HEK293 (cell line): ENCODE results near the gene NFKBIE.

Source experiments
- GLIS1 ChIP-seq: fragments of 450-650 bp; formaldehyde crosslinking; IDR thresholded peaks from 2 replicates; pipeline ENCODE4 v1.5.1; 2016; ENCODE audit warnings: missing biosample characterization, missing genetic modification characterization
- GLIS2 ChIP-seq: fragments of 450-650 bp; formaldehyde crosslinking; IDR thresholded peaks from 2 replicates; pipeline ENCODE4 v1.5.1; 2016; ENCODE audit warnings: missing biosample characterization, missing genetic modification characterization
- MYNN ChIP-seq: fragments of 450-650 bp; formaldehyde crosslinking; IDR thresholded peaks from 2 replicates; pipeline ENCODE4 v1.5.1; 2016; ENCODE audit warnings: missing biosample characterization, missing genetic modification characterization, borderline replicate concordance
- SP2 ChIP-seq: fragments of 450-650 bp; formaldehyde crosslinking; IDR thresholded peaks from 2 replicates; pipeline ENCODE4 v1.5.1; 2016; ENCODE audit warnings: missing biosample characterization, missing genetic modification characterization
- SP3 ChIP-seq: fragments of 450-650 bp; formaldehyde crosslinking; IDR thresholded peaks from 2 replicates; pipeline ENCODE4 v1.5.1; 2016; ENCODE audit warnings: missing biosample characterization, missing genetic modification characterization
- YY1 ChIP-seq: fragments of 450-650 bp; formaldehyde crosslinking; IDR thresholded peaks from 2 replicates; pipeline ENCODE4 v1.5.1; 2018; ENCODE audit warnings: missing biosample characterization, missing genetic modification characterization
- YY2 ChIP-seq: fragments of 450-650 bp; formaldehyde crosslinking; IDR thresholded peaks from 2 replicates; pipeline ENCODE4 v1.5.1; 2016; ENCODE audit warnings: missing biosample characterization, missing genetic modification characterization
- ZBTB48 ChIP-seq: fragments of 450-650 bp; formaldehyde crosslinking; IDR thresholded peaks from 2 replicates; pipeline ENCODE4 v1.5.1; 2016; ENCODE audit warnings: missing biosample characterization, missing genetic modification characterization
- ZEB2 ChIP-seq: fragments of 450-650 bp; formaldehyde crosslinking; IDR thresholded peaks from 2 replicates; pipeline ENCODE4 v1.5.1; 2016; ENCODE audit warnings: missing biosample characterization, missing genetic modification characterization
- ZFHX2 ChIP-seq: fragments of 450-650 bp; formaldehyde crosslinking; conservative IDR thresholded peaks from 2 replicates; pipeline ENCODE4 v1.5.1; 2016; ENCODE audit warnings: missing biosample characterization, missing genetic modification characterization
- ZNF146 ChIP-seq: fragments of 450-650 bp; formaldehyde crosslinking; IDR thresholded peaks from 2 replicates; pipeline ENCODE4 v1.5.1; 2016; ENCODE audit warnings: missing biosample characterization, missing genetic modification characterization
- ZNF174 ChIP-seq: fragments of 450-650 bp; formaldehyde crosslinking; IDR thresholded peaks from 2 replicates; pipeline ENCODE4 v1.5.0; 2017; ENCODE audit warnings: missing biosample characterization, mild to moderate bottlenecking, missing genetic modification characterization
- ZNF2 ChIP-seq: fragments of 450-650 bp; formaldehyde crosslinking; IDR thresholded peaks from 2 replicates; pipeline ENCODE4 v1.5.1; 2016; ENCODE audit warnings: missing biosample characterization, missing genetic modification characterization
- ZNF239 ChIP-seq: fragments of 450-650 bp; formaldehyde crosslinking; IDR thresholded peaks from 2 replicates; pipeline ENCODE4 v1.5.1; 2016; ENCODE audit warnings: missing biosample characterization, missing genetic modification characterization
- ZNF274 ChIP-seq, 2 experiments: fragments of 200-500 bp in 1 of 2; fragments of 450-650 bp in 1 of 2; sonication (Bioruptor generic) in 1 of 2; formaldehyde crosslinking in 1 of 2; IDR thresholded peaks; 2 replicates each; pipeline versions ENCODE4 v1.5.1 to v1.6.1; 2014 to 2016; ENCODE audit warnings: borderline replicate concordance in 1 of 2, inconsistent platforms in 1 of 2, low read length in 1 of 2, missing biosample characterization in 1 of 2, missing genetic modification characterization in 1 of 2
- ZNF292 ChIP-seq: fragments of 450-650 bp; formaldehyde crosslinking; IDR thresholded peaks from 2 replicates; pipeline ENCODE4 v1.5.1; 2016; ENCODE audit warnings: low read depth, missing biosample characterization, missing genetic modification characterization, borderline replicate concordance
- ZNF404 ChIP-seq: fragments of 450-650 bp; formaldehyde crosslinking; IDR thresholded peaks from 2 replicates; pipeline ENCODE4 v1.5.1; 2017; ENCODE audit warnings: missing biosample characterization, missing genetic modification characterization
- ZNF560 ChIP-seq: fragments of 450-650 bp; formaldehyde crosslinking; IDR thresholded peaks from 2 replicates; pipeline ENCODE4 v1.5.1; 2017; ENCODE audit warnings: missing biosample characterization, missing genetic modification characterization, borderline replicate concordance
- ZNF571 ChIP-seq: fragments of 450-650 bp; formaldehyde crosslinking; IDR thresholded peaks from 2 replicates; pipeline ENCODE4 v1.5.0; 2017; ENCODE audit warnings: missing biosample characterization, missing genetic modification characterization
- ZNF626 ChIP-seq: fragments of 450-650 bp; sonication (Bioruptor Pico); formaldehyde crosslinking; IDR thresholded peaks from 2 replicates; pipeline ENCODE4 v1.5.1; 2018; ENCODE audit warnings: missing biosample characterization, missing genetic modification characterization, inconsistent platforms
- ZNF654 ChIP-seq: fragments of 450-650 bp; formaldehyde crosslinking; IDR thresholded peaks from 2 replicates; pipeline ENCODE4 v1.5.1; 2016; ENCODE audit warnings: low read depth, missing biosample characterization, missing genetic modification characterization
- ZNF670 ChIP-seq: fragments of 450-650 bp; formaldehyde crosslinking; IDR thresholded peaks from 2 replicates; pipeline ENCODE4 v1.5.1; 2016; ENCODE audit warnings: missing biosample characterization, missing genetic modification characterization, low read depth
- ZNF777 ChIP-seq: fragments of 450-650 bp; formaldehyde crosslinking; IDR thresholded peaks from 2 replicates; pipeline ENCODE4 v1.5.1; 2017; ENCODE audit warnings: missing biosample characterization, missing genetic modification characterization, borderline replicate concordance
- ZSCAN16 ChIP-seq: fragments of 450-650 bp; formaldehyde crosslinking; IDR thresholded peaks from 2 replicates; pipeline ENCODE4 v1.5.1; 2016; ENCODE audit warnings: missing biosample characterization, missing genetic modification characterization
- ZSCAN23 ChIP-seq: fragments of 450-650 bp; formaldehyde crosslinking; IDR thresholded peaks from 2 replicates; pipeline ENCODE4 v1.5.1; 2016; ENCODE audit warnings: missing biosample characterization, missing genetic modification characterization
- TF ChIP-seq, protein P1 (sequence below): fragments of 450-650 bp; formaldehyde crosslinking; IDR thresholded peaks from 2 replicates; pipeline ENCODE4 v1.5.1; 2017; ENCODE audit warnings: missing biosample characterization, missing genetic modification characterization
- TF ChIP-seq, protein P2 (sequence below): fragments of 450-650 bp; formaldehyde crosslinking; IDR thresholded peaks from 2 replicates; pipeline ENCODE4 v1.5.1; 2016; ENCODE audit warnings: missing biosample characterization, missing genetic modification characterization
- TF ChIP-seq, protein P3 (sequence below): fragments of 450-650 bp; formaldehyde crosslinking; IDR thresholded peaks from 2 replicates; pipeline ENCODE4 v1.5.1; 2017; ENCODE audit warnings: missing biosample characterization, missing genetic modification characterization
- TF ChIP-seq, protein P4 (sequence below): fragments of 450-650 bp; formaldehyde crosslinking; conservative IDR thresholded peaks from 2 replicates; pipeline ENCODE4 v1.5.1; 2016; ENCODE audit warnings: low read depth, missing biosample characterization, missing genetic modification characterization
- TF ChIP-seq, protein P5 (sequence below): fragments of 450-650 bp; formaldehyde crosslinking; optimal IDR thresholded peaks from 2 replicates; pipeline ENCODE3; 2016; ENCODE audit warnings: missing biosample characterization, mild to moderate bottlenecking, missing genetic modification characterization

The NFKBIE gene

DNA sequence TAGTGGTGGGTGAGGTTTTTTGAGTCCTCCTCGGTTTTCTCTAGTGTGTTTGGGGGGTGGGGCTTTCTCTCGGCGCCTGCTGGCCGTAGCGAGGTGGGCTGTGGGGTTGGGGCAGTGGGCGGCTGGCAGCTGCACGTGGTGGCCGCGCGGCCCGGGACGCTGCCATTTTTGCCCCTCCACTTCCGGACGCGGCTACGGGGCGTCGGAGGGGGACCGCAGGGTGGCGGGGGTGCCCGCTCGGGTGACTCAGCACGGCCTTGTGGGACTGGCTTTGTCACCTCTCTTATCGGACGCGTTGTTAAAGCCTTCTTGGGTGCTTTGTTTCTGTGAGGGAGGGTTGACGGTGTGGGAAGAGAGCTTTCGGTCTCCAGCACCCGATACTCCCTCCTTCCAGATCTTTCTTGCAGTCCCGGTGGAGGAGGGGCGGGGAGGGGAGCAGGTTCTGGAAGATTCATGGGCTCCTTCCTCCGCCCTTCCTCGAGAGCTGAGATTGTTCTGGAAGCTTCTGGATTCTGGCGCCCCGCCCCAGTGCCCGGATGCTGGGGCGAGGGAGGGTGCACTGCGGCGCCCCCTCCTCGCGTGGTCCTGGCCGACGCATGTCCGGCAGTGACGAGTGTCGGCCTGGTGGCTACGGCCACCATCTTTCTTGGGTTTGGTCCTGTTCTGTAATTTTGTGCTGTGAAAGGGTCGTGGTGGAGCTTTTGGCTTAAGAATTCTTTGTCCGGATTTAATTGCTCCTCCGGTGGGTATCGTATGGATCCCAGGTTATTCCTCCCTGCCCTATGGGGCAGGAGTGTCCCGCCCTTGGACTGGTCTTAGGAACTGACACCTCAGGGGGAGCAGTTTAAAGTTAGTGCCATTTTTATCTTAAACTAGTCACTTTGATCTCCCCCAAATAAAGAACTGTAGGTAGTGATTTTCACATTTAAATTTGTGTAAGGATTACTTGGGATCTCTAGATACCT is 17.7 kb downstream of the NFKBIE start (continued):
- peak; percentile 43; the same call in 1 of the 2 replicates for TF ChIP-seq YY1 (tag by site-specific recombination)
- TF ChIP-seq ZNF670 (tag by site-specific recombination): no peak
- TF ChIP-seq ZFHX2: peak; percentile 48
- TF ChIP-seq ZNF404 (tag by site-specific recombination): no peak
- peak; percentile 1; the same call in 1 of the 2 replicates for TF ChIP-seq ZNF239 (tag by site-specific recombination)
- peak; percentile 55; the same call in 1 of the 2 replicates for TF ChIP-seq GLIS2
- no peak for TF ChIP-seq ZNF174 (tag by site-specific recombination)
- TF ChIP-seq, protein P1, sequence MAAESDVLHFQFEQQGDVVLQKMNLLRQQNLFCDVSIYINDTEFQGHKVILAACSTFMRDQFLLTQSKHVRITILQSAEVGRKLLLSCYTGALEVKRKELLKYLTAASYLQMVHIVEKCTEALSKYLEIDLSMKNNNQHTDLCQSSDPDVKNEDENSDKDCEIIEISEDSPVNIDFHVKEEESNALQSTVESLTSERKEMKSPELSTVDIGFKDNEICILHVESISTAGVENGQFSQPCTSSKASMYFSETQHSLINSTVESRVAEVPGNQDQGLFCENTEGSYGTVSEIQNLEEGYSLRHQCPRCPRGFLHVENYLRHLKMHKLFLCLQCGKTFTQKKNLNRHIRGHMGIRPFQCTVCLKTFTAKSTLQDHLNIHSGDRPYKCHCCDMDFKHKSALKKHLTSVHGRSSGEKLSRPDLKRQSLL (tag by site-specific recombination): 0 out of 2 replicates have a peak, but pooled peaks have one; percentile 16
- no peak for TF ChIP-seq ZNF146 (tag by site-specific recombination)
- no peak for TF ChIP-seq ZNF654
- no peak for TF ChIP-seq ZNF626
- TF ChIP-seq, protein P2, sequence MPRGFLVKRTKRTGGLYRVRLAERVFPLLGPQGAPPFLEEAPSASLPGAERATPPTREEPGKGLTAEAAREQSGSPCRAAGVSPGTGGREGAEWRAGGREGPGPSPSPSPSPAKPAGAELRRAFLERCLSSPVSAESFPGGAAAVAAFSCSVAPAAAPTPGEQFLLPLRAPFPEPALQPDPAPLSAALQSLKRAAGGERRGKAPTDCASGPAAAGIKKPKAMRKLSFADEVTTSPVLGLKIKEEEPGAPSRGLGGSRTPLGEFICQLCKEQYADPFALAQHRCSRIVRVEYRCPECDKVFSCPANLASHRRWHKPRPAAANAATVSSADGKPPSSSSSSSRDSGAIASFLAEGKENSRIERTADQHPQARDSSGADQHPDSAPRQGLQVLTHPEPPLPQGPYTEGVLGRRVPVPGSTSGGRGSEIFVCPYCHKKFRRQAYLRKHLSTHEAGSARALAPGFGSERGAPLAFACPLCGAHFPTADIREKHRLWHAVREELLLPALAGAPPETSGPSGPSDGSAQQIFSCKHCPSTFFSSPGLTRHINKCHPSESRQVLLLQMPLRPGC (tag by site-specific recombination): 0 out of 2 replicates have a peak, but pooled peaks have one; percentile 3
- TF ChIP-seq SP2 (tag by site-specific recombination): peak; percentile 52
- no peak for TF ChIP-seq ZNF274 (IDR thresholded peaks at IDR 0.05; ENCODE audit: low read length)
- TF ChIP-seq ZNF274 (tag by site-specific recombination; IDR thresholded peaks at IDR 0.05; ENCODE audit: borderline replicate concordance): no peak
- TF ChIP-seq YY2 (tag by site-specific recombination): peak; percentile 82
- TF ChIP-seq, protein P3, sequence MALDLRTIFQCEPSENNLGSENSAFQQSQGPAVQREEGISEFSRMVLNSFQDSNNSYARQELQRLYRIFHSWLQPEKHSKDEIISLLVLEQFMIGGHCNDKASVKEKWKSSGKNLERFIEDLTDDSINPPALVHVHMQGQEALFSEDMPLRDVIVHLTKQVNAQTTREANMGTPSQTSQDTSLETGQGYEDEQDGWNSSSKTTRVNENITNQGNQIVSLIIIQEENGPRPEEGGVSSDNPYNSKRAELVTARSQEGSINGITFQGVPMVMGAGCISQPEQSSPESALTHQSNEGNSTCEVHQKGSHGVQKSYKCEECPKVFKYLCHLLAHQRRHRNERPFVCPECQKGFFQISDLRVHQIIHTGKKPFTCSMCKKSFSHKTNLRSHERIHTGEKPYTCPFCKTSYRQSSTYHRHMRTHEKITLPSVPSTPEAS (tag by site-specific recombination): no peak
- TF ChIP-seq ZNF560 (tag by site-specific recombination): no peak
- TF ChIP-seq GLIS1 (tag by site-specific recombination): no peak
- TF ChIP-seq MYNN (tag by site-specific recombination): no peak
- TF ChIP-seq, protein P4, sequence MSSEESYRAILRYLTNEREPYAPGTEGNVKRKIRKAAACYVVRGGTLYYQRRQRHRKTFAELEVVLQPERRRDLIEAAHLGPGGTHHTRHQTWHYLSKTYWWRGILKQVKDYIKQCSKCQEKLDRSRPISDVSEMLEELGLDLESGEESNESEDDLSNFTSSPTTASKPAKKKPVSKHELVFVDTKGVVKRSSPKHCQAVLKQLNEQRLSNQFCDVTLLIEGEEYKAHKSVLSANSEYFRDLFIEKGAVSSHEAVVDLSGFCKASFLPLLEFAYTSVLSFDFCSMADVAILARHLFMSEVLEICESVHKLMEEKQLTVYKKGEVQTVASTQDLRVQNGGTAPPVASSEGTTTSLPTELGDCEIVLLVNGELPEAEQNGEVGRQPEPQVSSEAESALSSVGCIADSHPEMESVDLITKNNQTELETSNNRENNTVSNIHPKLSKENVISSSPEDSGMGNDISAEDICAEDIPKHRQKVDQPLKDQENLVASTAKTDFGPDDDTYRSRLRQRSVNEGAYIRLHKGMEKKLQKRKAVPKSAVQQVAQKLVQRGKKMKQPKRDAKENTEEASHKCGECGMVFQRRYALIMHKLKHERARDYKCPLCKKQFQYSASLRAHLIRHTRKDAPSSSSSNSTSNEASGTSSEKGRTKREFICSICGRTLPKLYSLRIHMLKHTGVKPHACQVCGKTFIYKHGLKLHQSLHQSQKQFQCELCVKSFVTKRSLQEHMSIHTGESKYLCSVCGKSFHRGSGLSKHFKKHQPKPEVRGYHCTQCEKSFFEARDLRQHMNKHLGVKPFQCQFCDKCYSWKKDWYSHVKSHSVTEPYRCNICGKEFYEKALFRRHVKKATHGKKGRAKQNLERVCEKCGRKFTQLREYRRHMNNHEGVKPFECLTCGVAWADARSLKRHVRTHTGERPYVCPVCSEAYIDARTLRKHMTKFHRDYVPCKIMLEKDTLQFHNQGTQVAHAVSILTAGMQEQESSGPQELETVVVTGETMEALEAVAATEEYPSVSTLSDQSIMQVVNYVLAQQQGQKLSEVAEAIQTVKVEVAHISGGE: peak; percentile 41; the same call in 1 of the 2 replicates
- no peak for TF ChIP-seq ZEB2
- no peak for TF ChIP-seq ZSCAN23 (tag by site-specific recombination)
- TF ChIP-seq SP3: no peak
- 0 out of 2 replicates have a peak, but pooled peaks have one; percentile 49 for TF ChIP-seq ZNF777 (tag by site-specific recombination)
- TF ChIP-seq, protein P5, sequence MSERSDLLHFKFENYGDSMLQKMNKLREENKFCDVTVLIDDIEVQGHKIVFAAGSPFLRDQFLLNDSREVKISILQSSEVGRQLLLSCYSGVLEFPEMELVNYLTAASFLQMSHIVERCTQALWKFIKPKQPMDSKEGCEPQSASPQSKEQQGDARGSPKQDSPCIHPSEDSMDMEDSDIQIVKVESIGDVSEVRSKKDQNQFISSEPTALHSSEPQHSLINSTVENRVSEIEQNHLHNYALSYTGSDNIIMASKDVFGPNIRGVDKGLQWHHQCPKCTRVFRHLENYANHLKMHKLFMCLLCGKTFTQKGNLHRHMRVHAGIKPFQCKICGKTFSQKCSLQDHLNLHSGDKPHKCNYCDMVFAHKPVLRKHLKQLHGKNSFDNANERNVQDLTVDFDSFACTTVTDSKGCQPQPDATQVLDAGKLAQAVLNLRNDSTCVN (tag by site-specific recombination): peak; percentile 46
- no peak for TF ChIP-seq ZNF2
- no peak for TF ChIP-seq ZBTB48 (tag by site-specific recombination)
- no peak for TF ChIP-seq ZNF571
- TF ChIP-seq ZSCAN16 (tag by site-specific recombination): 0 out of 2 replicates have a peak, but pooled peaks have one; percentile 6
- no peak for TF ChIP-seq ZNF292
